Pons (tissue), 1 donor: ENCODE data around the gene UBE2G2.

Experiments used
- DNase-seq: peaks from one replicate; pipeline ENCODE4 v3.0.0-alpha.2; 2016; ENCODE audit warnings: low spot score

The UBE2G2 gene

DNA sequence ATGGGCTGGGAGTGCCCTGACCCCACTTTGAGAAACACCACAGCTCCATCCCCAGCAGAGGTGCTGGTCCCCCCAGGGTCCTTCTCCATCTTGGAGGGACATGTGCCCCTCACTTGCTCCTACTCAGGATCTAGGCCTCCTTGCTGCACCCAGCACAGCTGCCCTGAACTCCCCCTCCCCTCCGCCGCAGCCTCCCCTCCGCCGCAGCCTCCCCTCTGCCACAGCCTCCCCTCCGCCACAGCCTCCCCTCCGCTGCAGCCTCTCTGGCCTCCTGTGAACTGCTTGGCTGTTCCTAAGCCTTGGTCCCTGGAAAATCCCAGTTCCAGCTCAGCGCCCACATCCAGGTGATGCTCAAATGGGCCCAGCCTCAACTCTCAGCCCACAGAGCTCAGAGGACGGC is 74.3 kb downstream of the UBE2G2 start:
- no peak for DNase-seq

DNA sequence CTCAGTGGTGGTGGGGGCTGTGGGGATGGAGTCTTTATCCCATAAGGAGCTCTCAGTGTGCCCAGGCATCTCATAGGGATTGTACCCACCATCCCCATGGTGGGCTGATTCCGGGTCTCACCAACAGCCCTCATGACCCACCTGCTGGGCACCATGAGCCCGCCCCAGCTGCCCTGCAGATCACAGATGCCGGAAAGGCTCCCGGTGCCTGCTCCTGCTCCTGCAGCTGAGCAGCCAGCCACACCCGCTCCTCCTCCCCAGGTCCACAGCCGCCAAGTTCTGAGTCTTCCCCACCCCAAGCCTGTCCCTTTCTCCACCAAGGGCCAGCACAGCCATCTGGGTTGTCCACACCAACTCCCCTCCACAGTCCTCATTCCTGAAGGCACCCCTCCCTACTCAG is 74.8 kb downstream of the UBE2G2 start:
- no peak for DNase-seq

DNA sequence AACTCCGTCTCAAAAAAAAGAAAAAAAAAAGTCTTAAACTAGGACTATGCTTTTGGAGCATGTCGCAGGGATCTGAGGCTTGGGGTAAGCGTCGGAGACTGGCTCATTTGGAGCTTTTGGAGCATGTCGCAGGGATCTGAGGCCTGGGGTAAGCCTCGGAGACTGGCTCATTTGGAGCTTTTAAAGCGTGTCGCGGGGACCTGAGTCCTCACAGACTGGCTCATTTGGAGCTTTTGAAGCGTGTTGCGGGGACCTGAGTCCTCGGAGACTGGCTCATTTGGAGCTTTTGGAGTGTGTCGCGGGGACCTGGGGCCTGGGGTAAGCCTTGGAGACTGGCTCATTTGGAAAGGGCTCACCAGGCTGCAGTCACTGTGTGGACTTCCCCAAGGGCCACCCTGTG is 76.7 kb downstream of the UBE2G2 start:
- no peak for DNase-seq

DNA sequence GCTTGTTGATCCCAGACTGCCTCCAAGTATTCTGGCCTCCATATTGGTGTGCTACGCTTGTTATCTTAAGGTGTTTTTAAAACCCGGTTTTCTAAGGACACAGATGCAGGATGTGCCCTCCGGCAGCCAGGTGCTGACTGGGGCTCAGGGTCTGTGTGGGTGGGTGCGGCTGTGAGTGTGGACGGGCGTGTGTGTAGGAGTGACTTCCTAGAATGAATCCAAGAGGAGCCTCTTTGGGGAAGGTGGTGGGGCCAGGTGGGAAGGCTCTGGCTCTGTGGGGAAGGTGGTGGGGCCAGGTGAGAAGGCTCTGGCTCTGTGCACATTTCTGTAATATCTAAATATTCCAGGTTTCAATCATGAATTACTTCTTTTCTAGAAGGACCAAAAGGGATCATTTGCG is 77.4 kb downstream of the UBE2G2 start:
- no peak for DNase-seq

DNA sequence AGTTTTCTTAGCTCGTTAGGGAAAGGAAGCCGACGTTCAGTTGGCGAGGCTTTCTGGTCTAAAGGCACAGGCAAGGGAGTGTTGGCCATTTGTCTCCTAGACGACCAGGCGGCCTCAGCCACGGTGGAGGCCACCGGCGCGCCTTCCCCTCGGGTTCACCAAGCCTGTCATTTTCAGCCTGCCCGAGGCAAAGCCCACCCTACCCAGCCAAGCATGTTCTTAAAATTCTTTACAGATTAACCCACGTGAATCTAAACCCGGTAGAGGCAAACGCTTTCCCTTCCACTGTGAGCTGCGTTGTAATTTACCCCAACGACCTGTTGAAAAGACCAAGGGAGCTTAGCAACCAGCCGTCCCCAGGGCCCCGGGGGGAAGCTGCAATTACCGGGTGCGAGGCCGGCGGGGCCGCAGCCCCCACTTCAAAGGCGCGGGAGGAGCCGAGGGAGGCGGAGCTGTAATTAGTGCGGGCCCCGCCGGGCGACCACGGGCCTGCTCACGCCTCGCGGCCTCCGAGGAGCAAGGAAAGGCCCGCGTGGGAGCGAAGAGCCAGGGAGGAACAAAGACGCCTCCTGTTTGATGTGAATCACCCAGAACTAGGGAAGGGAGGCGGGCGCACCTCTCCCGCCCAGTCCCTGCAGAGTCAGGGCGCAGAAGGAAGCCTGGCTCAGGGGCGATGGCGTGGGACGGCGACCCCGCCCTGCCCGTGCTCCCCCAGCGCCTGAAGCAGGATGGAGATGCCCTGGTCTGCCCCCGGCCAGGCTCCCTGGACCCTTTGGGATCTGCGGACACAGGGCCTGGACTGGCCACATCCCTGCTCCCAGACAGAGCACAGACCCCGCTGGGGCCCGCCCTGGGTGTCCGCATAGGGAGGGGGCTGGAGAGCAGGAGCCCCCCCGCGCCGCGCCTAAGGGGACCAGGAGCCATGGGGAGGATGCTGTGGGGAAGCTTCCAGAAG is 78.2 kb downstream of the UBE2G2 start:
- DNase-seq, result no peak

DNA sequence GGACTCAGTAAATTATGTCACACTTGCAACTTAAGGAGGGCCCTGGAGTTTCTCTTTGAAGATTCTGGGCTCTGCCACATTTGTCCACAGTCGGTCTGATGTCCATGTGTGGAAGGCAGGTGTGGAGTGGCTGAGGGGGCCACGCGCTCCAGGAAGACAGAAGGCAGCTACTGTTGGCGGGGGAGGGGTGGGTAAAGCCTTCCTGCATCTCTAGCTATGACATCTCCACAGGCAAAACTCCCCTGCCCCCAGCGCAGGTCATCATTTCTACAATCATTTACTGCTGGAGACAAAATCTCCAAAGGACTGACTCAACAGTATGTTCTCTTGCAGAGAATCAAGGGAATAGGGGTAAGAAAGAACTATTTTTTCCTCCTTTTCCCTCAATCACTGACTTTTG is 78.9 kb downstream of the UBE2G2 start:
- DNase-seq, result no peak

DNA sequence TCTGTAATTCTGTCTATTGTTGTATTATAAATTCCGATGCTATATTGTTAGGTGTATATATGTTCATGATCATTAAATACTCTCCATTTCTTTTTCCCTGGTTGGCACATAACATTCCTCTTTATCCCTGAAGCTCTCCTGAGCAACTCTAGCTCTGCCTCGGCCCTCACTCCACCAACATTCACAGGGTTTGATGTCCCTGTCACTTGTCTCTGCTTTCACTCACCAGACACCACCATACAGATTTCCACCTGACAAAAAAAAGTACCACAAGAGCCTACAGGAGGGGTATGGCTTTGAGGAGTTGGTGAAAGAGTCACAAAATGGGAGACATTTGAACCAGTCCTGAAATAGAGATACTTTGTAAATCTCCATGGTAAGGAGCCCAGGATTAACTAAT is 81.5 kb downstream of the UBE2G2 start:
- no peak for DNase-seq
